Stomach smooth muscle (tissue), 2 donors: ENCODE results near the gene NACC2.

Source experiments
- H3K27ac ChIP-seq: one replicate; pipeline ENCODE4 v1.7.0; 2013; ENCODE audit warnings: mild to moderate bottlenecking, low read length, inconsistent platforms
- H3K27me3 ChIP-seq, 2 donors: one replicate each; pipeline ENCODE4 v1.7.0; 2013; ENCODE audit warnings: low read length in 2 of 2; ENCODE audit not compliant: insufficient read depth in 2 of 2, control insufficient read depth in 1 of 2
- H3K36me3 ChIP-seq, 2 donors: one replicate each; pipeline ENCODE4 v1.7.0; 2013; ENCODE audit warnings: low read length in 2 of 2; ENCODE audit not compliant: control insufficient read depth in 2 of 2, insufficient read depth in 2 of 2
- H3K4me1 ChIP-seq: one replicate; pipeline ENCODE4 v1.7.0; 2013; ENCODE audit warnings: low read length; ENCODE audit not compliant: control insufficient read depth, insufficient read depth
- H3K4me3 ChIP-seq, 2 donors: one replicate each; pipeline ENCODE4 v1.7.0; 2013; ENCODE audit warnings: low read length in 2 of 2
- H3K9ac ChIP-seq, 2 donors: one replicate each; pipeline ENCODE4 v1.7.0; 2013; ENCODE audit warnings: low read length in 2 of 2, mild to moderate bottlenecking in 1 of 2
- H3K9me3 ChIP-seq, 2 donors: one replicate each; pipeline ENCODE4 v1.7.0; 2013; ENCODE audit warnings: low read length in 2 of 2; ENCODE audit not compliant: control insufficient read depth in 2 of 2
- donor health status: healthy.
- donor health status: Pancreatic carcinoma.

NACC2 gene

DNA sequence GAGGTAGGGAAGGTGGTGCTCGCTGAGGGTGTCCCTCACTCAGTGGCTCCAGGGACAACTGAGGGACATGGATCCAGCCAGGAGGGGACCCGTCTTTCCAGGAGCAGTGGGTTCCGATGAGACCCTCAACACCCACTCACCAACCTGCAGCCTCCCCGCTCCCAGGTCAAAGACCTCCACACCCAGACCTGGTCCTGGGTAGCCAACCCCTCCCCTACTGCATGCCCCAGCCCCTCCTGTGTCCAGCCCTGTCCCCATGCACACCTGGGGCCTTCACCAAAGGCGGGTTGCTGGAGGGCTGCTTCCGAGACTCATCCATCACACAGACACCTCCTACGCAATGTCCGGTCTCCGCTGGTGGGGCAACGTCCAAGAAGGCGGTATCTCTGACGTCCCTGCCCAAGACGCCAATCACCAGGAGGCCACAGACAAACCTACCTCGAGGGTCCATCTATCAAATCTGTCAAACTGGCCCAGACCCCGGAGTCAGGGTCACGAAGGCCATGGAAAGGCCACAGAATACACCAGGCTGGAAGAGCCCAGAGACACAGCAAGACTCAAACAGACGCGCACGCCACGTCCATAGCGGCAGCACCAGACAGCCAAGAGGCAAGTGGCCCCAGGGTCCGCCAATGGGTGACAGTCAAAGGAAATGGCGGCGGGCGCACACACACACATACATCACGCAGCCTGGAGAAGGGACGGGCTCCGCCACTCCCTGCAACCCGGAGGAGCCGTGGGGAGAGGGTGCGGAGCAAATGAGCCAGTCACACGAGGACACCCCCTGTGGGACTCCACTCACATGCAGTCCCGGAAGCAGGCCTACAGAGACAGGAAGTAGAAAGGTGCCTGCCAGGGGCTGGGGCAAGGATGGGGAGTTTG, 10.8 kb downstream of the NACC2 start:
- H3K4me3 ChIP-seq, result no peak overlapping the region
- H3K27ac ChIP-seq, result no peak overlapping the region
- H3K27me3 ChIP-seq, result no peaks in the 10 kb centered on the region
- peaks cover 0 to 2% of the 10 kb centered on the region in 2 donors for H3K36me3 ChIP-seq
- peaks cover 94% of the 10 kb centered on the region for H3K4me1 ChIP-seq
- no peaks in the 10 kb centered on the region for H3K9me3 ChIP-seq
- no peak overlapping the region for H3K9ac ChIP-seq

GRCh38 chr9:136083558-136084062, 11.5 kb downstream of the NACC2 start:
- H3K4me1 ChIP-seq, result peaks cover 94% of the 10 kb centered on the region
- H3K9ac ChIP-seq, result no peak overlapping the region
- no peak overlapping the region for H3K4me3 ChIP-seq
- H3K27ac ChIP-seq, result no peak overlapping the region
- peaks cover 0 to 2% of the 10 kb centered on the region in 2 donors for H3K36me3 ChIP-seq
- H3K9me3 ChIP-seq, result no peaks in the 10 kb centered on the region
- H3K27me3 ChIP-seq, result no peaks in the 10 kb centered on the region

GRCh38 chr9:136082496-136083361, 12.4 kb downstream of the NACC2 start:
- no peaks in the 10 kb centered on the region for H3K27me3 ChIP-seq
- H3K9me3 ChIP-seq, result no peaks in the 10 kb centered on the region
- no peak overlapping the region for H3K4me3 ChIP-seq
- H3K27ac ChIP-seq, result peak overlapping the region; percentile 79
- H3K9ac ChIP-seq, result peak overlapping the region; percentile 33 to 42
- H3K4me1 ChIP-seq, result peaks cover 94% of the 10 kb centered on the region
- peaks cover 0 to 2% of the 10 kb centered on the region in 2 donors for H3K36me3 ChIP-seq

GRCh38 chr9:136081826-136082495, 13.1 kb downstream of the NACC2 start:
- no peak overlapping the region for H3K4me3 ChIP-seq
- peak overlapping the region; percentile 79 for H3K27ac ChIP-seq
- H3K27me3 ChIP-seq, result no peaks in the 10 kb centered on the region
- peaks cover 0 to 2% of the 10 kb centered on the region in 2 donors for H3K36me3 ChIP-seq
- H3K9ac ChIP-seq, result peak overlapping the region in 1 of 2 donors; percentile 1
- H3K4me1 ChIP-seq, result peaks cover 92% of the 10 kb centered on the region
- H3K9me3 ChIP-seq, result no peaks in the 10 kb centered on the region

GRCh38 chr9:136081113-136081825, 13.8 kb downstream of the NACC2 start:
- H3K4me3 ChIP-seq, result peak overlapping the region in 1 of 2 donors; percentile 22
- peak overlapping the region in 1 of 2 donors; percentile 53 for H3K9ac ChIP-seq
- H3K4me1 ChIP-seq, result peaks cover 85% of the 10 kb centered on the region
- H3K27me3 ChIP-seq, result no peaks in the 10 kb centered on the region
- peak overlapping the region; percentile 79 for H3K27ac ChIP-seq
- peaks cover 0 to 2% of the 10 kb centered on the region in 2 donors for H3K36me3 ChIP-seq
- no peaks in the 10 kb centered on the region for H3K9me3 ChIP-seq

- no peaks in the 10 kb centered on the region for H3K27me3 ChIP-seq
- peaks cover 0 to 2% of the 10 kb centered on the region in 2 donors for H3K36me3 ChIP-seq
- H3K4me3 ChIP-seq, result peak overlapping the region in 1 of 2 donors; percentile 22
- H3K9me3 ChIP-seq, result no peaks in the 10 kb centered on the region
- H3K27ac ChIP-seq, result peak overlapping the region; percentile 79
- peaks cover 81% of the 10 kb centered on the region for H3K4me1 ChIP-seq
- H3K9ac ChIP-seq, result peak overlapping the region in 1 of 2 donors; percentile 53
Observed at GRCh38 chr9:136080716-136081112, 14.4 kb downstream of the NACC2 start.

DNA sequence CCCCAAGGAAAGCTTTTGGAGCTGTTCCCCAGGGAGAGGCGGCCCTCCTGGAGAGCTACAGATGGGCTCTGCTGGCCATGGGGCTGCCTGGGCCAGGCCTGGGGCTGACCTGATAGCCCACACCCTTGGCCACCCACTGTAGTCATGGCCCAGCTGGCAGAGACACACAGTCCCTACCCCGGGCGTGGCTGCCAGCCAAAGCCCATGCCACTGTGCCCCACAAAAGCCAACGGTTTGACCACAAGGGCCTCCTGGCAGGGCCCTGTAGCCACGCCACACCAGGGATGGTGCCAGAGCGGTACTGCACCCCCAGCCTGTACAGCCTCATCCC, 15.2 kb downstream of the NACC2 start:
- H3K9ac ChIP-seq, result peak overlapping the region in 1 of 2 donors; percentile 31
- H3K9me3 ChIP-seq, result no peaks in the 10 kb centered on the region
- H3K4me3 ChIP-seq, result peak overlapping the region in 1 of 2 donors; percentile 40
- peaks cover 0 to 2% of the 10 kb centered on the region in 2 donors for H3K36me3 ChIP-seq
- peak overlapping the region; percentile 79 for H3K27ac ChIP-seq
- H3K4me1 ChIP-seq, result peaks cover 83% of the 10 kb centered on the region
- H3K27me3 ChIP-seq, result no peaks in the 10 kb centered on the region

- H3K9me3 ChIP-seq, result no peaks in the 10 kb centered on the region
- H3K4me3 ChIP-seq, result peak overlapping the region; percentile 25 to 47
- peak overlapping the region in 1 of 2 donors; percentile 31 for H3K9ac ChIP-seq
- peaks cover 0 to 4% of the 10 kb centered on the region in 2 donors for H3K36me3 ChIP-seq
- peaks cover 79% of the 10 kb centered on the region for H3K4me1 ChIP-seq
- peak overlapping the region; percentile 79 for H3K27ac ChIP-seq
- no peaks in the 10 kb centered on the region for H3K27me3 ChIP-seq
Observed at GRCh38 chr9:136079211-136079915, 15.7 kb downstream of the NACC2 start.

DNA sequence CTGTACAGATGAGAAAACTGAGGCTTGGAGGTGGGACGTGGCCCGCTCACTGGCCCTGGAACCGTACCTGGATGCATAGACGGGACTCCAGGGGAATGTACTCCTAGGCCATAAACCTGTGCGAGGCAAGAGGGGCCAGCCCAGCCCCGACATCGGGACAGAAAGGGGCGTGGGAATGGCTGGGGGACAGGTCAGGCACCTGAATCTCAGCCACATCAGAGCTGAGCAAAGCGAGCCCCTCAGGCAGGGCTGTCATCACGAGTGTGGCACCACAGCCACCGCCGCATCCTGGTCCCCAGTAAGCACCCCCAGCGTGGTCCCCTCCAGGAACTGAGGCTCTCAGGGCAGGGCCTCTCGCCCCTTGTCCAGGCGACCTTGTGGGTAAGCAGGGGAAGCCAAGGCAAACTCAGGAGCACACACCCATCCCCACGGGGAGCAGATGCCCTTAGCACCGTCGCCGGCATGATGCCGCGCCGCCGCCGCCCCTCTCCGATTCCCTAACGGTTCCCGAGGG, 16.5 kb downstream of the NACC2 start:
- Histone ChIP-seq H3K9ac (peak overlapping the region in 1 of 2 donors; percentile 31), H3K27me3 (no peaks in the 10 kb centered on the region), H3K9me3 (no peaks in the 10 kb centered on the region), H3K4me3 (no peak overlapping the region), H3K36me3 (peaks cover 0 to 4% of the 10 kb centered on the region in 2 donors), H3K4me1 (peaks cover 72% of the 10 kb centered on the region), H3K27ac (peak overlapping the region; percentile 79)
